GM12801 (cell line): ENCODE results near the gene MINK1.

Experiments used
- TF ChIP-seq, protein P1 (sequence below): IDR thresholded peaks from one replicate; pipeline ENCODE4 v1.5.1; 2011; ENCODE audit warnings: control low read depth; ENCODE audit not compliant: insufficient read length; ENCODE audit errors: extremely low read depth

Gene MINK1

GRCh38 chr17:4880857-4881256, 47.7 kb downstream of the MINK1 start:
- TF ChIP-seq, protein P1, sequence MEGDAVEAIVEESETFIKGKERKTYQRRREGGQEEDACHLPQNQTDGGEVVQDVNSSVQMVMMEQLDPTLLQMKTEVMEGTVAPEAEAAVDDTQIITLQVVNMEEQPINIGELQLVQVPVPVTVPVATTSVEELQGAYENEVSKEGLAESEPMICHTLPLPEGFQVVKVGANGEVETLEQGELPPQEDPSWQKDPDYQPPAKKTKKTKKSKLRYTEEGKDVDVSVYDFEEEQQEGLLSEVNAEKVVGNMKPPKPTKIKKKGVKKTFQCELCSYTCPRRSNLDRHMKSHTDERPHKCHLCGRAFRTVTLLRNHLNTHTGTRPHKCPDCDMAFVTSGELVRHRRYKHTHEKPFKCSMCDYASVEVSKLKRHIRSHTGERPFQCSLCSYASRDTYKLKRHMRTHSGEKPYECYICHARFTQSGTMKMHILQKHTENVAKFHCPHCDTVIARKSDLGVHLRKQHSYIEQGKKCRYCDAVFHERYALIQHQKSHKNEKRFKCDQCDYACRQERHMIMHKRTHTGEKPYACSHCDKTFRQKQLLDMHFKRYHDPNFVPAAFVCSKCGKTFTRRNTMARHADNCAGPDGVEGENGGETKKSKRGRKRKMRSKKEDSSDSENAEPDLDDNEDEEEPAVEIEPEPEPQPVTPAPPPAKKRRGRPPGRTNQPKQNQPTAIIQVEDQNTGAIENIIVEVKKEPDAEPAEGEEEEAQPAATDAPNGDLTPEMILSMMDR = no peak

- TF ChIP-seq, protein P1 = no peak
Measured at GRCh38 chr17:4881761-4882555, 48.8 kb downstream of the MINK1 start.

- TF ChIP-seq, protein P1 = no peak
Measured at GRCh38 chr17:4884489-4884888, 51.3 kb downstream of the MINK1 start.

DNA sequence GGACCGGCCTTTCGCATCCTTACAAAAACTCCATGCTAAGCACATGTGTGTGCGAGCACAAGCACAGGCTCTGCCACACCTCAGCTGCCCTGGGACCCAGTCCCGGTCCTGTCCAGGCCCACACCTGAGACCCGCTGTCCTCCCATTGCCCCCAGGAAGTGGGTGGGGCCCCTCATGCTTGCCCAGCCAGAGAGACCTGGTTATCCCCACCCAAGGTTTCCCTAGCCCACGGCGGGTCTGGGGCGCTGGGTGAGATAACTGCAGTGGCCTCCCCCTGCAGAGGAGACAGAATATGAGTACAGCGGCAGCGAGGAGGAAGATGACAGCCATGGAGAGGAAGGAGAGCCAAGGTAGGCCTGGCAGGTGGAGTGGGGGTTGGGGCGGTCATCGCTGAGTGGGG, 53.7 kb downstream of the MINK1 start:
- TF ChIP-seq, protein P1 = no peak

DNA sequence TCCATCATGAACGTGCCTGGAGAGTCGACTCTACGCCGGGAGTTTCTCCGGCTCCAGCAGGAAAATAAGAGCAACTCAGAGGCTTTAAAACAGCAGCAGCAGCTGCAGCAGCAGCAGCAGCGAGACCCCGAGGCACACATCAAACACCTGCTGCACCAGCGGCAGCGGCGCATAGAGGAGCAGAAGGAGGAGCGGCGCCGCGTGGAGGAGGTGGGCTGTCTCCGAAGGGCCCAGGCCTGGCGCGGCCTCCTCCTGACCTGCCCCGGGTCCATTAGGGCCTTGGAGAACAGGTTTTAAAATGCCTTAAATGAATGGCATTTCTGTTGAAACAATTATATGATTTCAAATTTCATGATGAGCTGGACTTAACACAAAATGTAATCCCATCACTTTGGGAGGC, 54.4 kb downstream of the MINK1 start:
- TF ChIP-seq, protein P1 = no peak

GRCh38 chr17:4891411-4892410, 58.6 kb downstream of the MINK1 start:
- TF ChIP-seq, protein P1 = no peak

- TF ChIP-seq, protein P1 = no peak
Measured at GRCh38 chr17:4892499-4893221, 59.5 kb downstream of the MINK1 start.
